Endothelial cell of umbilical vein (primary cell): ENCODE measurements around the gene NFKBIE. TPM values are rescaled to one million over a fixed set of nuclear protein-coding genes. Genes with fewer than 3 reads are reported as not detected.

Experiments used
- BruUV-seq: library from RNA; stranded (reverse); fragments of 400-500 nt; replicated peaks from 2 replicates; lab custom pipeline; 2021; lab: Mats Ljungman, UMichigan
- CTCF ChIA-PET: fragments of 300-600, 350-600 bp; sonication (Branson Sonifier 250); formaldehyde crosslinking; loops from one replicate; lab custom pipeline; 2021; ENCODE audit warnings: antibody characterized with exemption, inconsistent platforms; lab: Charles Lee
- POLR2A ChIA-PET: fragments of 300-600, 350-600 bp; sonication (Branson Sonifier 250); formaldehyde crosslinking; loops from one replicate; lab custom pipeline; 2021; ENCODE audit warnings: antibody characterized with exemption, inconsistent platforms; lab: Charles Lee
- DNase-seq: peaks from one replicate; pipeline ENCODE4 v3.0.0-alpha.2; 2011; ENCODE audit warnings: low read depth, low spot score
- FAIRE-seq: peaks from 2 replicates; lab custom pipeline; 2011; peaks lifted over from hg19 to GRCh38; lab: Jason Lieb, UNC
- H2AFZ ChIP-seq: 2 replicates; pipeline ENCODE4 v1.6.0; 2012; ENCODE audit warnings: low read depth, low read length, control low read depth, inconsistent platforms
- H3K27ac ChIP-seq: 2 replicates; pipeline ENCODE4 v1.5.1; 2011; ENCODE audit warnings: low read depth, mild to moderate bottlenecking, control low read depth, low read length, moderate library complexity; ENCODE audit not compliant: insufficient read depth
- H3K27me3 ChIP-seq, 2 experiments: 2 replicates each; pipeline versions ENCODE4 v1.6.0 to v1.6.1; 2011; ENCODE audit warnings: low read length in 2 of 2, mixed read lengths in 1 of 2; ENCODE audit not compliant: control insufficient read depth in 2 of 2, insufficient read depth in 2 of 2
- H3K36me3 ChIP-seq, 2 experiments: 2 replicates in 1 of 2; 3 replicates in 1 of 2; pipeline ENCODE4 v1.5.1; 2011; ENCODE audit warnings: low read length in 2 of 2, mild to moderate bottlenecking in 1 of 2, moderate library complexity in 1 of 2; ENCODE audit not compliant: control insufficient read depth in 2 of 2, insufficient read depth in 2 of 2; ENCODE audit errors: extremely low read depth in 1 of 2
- H3K4me1 ChIP-seq: 3 replicates; pipeline ENCODE4 v1.5.1; 2011; ENCODE audit warnings: mild to moderate bottlenecking, low read length; ENCODE audit not compliant: control insufficient read depth, insufficient read depth; ENCODE audit errors: extremely low read depth
- H3K4me2 ChIP-seq: 2 replicates; pipeline ENCODE4 v1.6.1; 2011; ENCODE audit warnings: low read length, control low read depth, mixed read lengths; ENCODE audit not compliant: insufficient read depth
- H3K4me3 ChIP-seq, 3 experiments: fragments of 200-600 bp in 1 of 3; sonication (generic), shearing (Covaris generic) in 1 of 3; replicated peaks in 1 of 3; 2 replicates each; pipeline ENCODE4 v1.5.1; 2011 to 2016; ENCODE audit warnings: control low read depth in 3 of 3, low read length in 3 of 3, mild to moderate bottlenecking in 2 of 3, inconsistent platforms in 1 of 3, low read depth in 1 of 3, moderate library complexity in 1 of 3; ENCODE audit not compliant: insufficient read depth in 1 of 3
- H3K79me2 ChIP-seq: 2 replicates; pipeline ENCODE4 v1.6.0; 2012; ENCODE audit warnings: low read length, inconsistent platforms; ENCODE audit not compliant: control insufficient read depth, insufficient read depth
- H3K9ac ChIP-seq: replicated peaks from 2 replicates; pipeline ENCODE3; 2011; ENCODE audit warnings: low read length, control low read depth; ENCODE audit not compliant: insufficient read depth; ENCODE audit errors: extremely low read depth
- H3K9me1 ChIP-seq: replicated peaks from 3 replicates; pipeline ENCODE4 v1.6.0; 2011; ENCODE audit warnings: mild to moderate bottlenecking, low read length; ENCODE audit not compliant: control insufficient read depth, insufficient read depth; ENCODE audit errors: extremely low read depth
- H3K9me3 ChIP-seq: replicated peaks from 2 replicates; pipeline ENCODE4 v1.5.1; 2012; ENCODE audit warnings: low read length, inconsistent platforms; ENCODE audit not compliant: control insufficient read depth, insufficient read depth
- H4K20me1 ChIP-seq: replicated peaks from 2 replicates; pipeline ENCODE3; 2011; ENCODE audit warnings: mild to moderate bottlenecking, low read length; ENCODE audit not compliant: control insufficient read depth, insufficient read depth; ENCODE audit errors: extremely low read depth
- EZH2 ChIP-seq: IDR thresholded peaks from 2 replicates; pipeline ENCODE4 v1.6.1; 2012; ENCODE audit warnings: borderline replicate concordance, low read depth, mild to moderate bottlenecking, moderate library complexity, low read length, inconsistent platforms; ENCODE audit not compliant: severe bottlenecking
- FOS ChIP-seq: IDR thresholded peaks from 2 replicates; pipeline ENCODE4 v1.6.1; 2011; ENCODE audit warnings: mild to moderate bottlenecking, low read length, moderate library complexity, borderline replicate concordance; ENCODE audit not compliant: insufficient read depth
- GATA2 ChIP-seq: IDR thresholded peaks from 2 replicates; pipeline ENCODE4 v1.7.0; 2011; ENCODE audit warnings: low read depth, mild to moderate bottlenecking, moderate library complexity, mixed read lengths, low read length; ENCODE audit not compliant: insufficient read length, insufficient read depth
- JUN ChIP-seq: IDR thresholded peaks from 2 replicates; pipeline ENCODE4 v1.6.1; 2011; ENCODE audit warnings: borderline replicate concordance, low read depth; ENCODE audit not compliant: insufficient read length, insufficient read depth
- MYC ChIP-seq: IDR thresholded peaks from one replicate; pipeline ENCODE4 v1.6.1; 2011; ENCODE audit warnings: mild to moderate bottlenecking, low read depth, low read length
- POLR2A ChIP-seq: IDR thresholded peaks from 2 replicates; pipeline ENCODE4 v1.6.1; 2012; ENCODE audit warnings: low read depth, mild to moderate bottlenecking, control low read depth, low read length
- POLR2AphosphoS5 ChIP-seq: IDR thresholded peaks from 2 replicates; pipeline ENCODE4 v1.6.1; 2012; ENCODE audit warnings: low read depth, mild to moderate bottlenecking, control low read depth, low read length, moderate library complexity; ENCODE audit not compliant: insufficient read depth
- dilution Hi-C: fragments of 300-500 bp; cut with MboI; formaldehyde crosslinking; loops from one replicate; pipeline ENCODE4 v1.15.0; 2019; ENCODE audit warnings: low sequenced_read_pairs; ENCODE audit not compliant: extremely low pct_ligation_motif_present
- intact Hi-C: fragments of 100-400 bp; cut with micrococcal nuclease; formaldehyde crosslinking; loops from one replicate; pipeline ENCODE4 v1.10.0; 2022
- polyA plus RNA-seq, 4 experiments: library from polyadenylated mRNA; depleted of rRNA in 3 of 4; stranded (reverse) in 3 of 4; unstranded in 1 of 4; fragments of >200 nt; gene quantifications; 2 replicates each; pipeline versions ENCODE4 v1.2.1 to v1.2.3, GENCODE V29; 2011 to 2012; ENCODE audit warnings: missing spikeins in 1 of 4
- total RNA-seq: library from RNA; stranded (reverse); gene quantifications from 2 replicates; pipeline ENCODE4 v1.2.3, GENCODE V29; 2021
- TF ChIP-seq, protein P1 (sequence below), 2 donors: IDR thresholded peaks; 1 replicate in 1 of 2; 2 replicates in 1 of 2; pipeline ENCODE4 v1.5.1; 2011; ENCODE audit warnings: low read length in 2 of 2, mild to moderate bottlenecking in 2 of 2, moderate library complexity in 2 of 2, control low read depth in 1 of 2, inconsistent platforms in 1 of 2, low read depth in 1 of 2; ENCODE audit not compliant: insufficient read depth in 1 of 2; ENCODE audit errors: extremely low read depth in 1 of 2
- TF ChIP-seq, protein P2 (sequence below): IDR thresholded peaks from 2 replicates; pipeline ENCODE4 v1.6.1; 2011; ENCODE audit not compliant: insufficient read depth, insufficient read length

NFKBIE gene
- total and polyA plus RNA-seq, 2 donors (not counting 3 experiments of a cell fraction or from before 2014, with no cell fraction given), result 19.0 to 22.6 TPM

DNA sequence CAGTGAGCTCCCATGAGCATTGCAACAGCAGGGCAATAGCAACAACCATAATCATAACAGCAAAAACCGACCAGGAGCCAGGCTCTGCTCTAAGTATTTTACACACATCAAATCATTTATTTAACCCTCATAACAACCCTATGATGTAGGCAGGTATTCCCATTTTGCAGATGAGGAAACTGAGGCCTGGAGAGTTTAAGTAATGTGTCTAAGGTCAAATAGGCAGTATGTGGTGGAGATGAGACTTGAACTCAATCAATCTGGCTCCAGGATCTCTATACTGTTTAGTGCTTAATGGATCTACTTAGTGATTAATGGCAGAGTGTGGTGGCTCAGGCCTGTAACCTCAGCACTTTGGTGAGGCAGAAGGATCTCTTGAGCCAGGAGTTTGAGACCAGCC lies 8.3 kb upstream of the NFKBIE start:
- ChIA-PET POLR2A (no interaction called here), CTCF (interaction anchor here (0.8 to 0.9 kb wide), 2 partner anchors 31 to 64 kb away, joined by 4 to 6 read pairs; no protein-coding TSS in a partner anchor)
- H3K9me1 ChIP-seq, result no peaks in the 10 kb centered on the region
- H3K36me3 ChIP-seq, result no peaks in the 10 kb centered on the region
- no peak overlapping the region for H3K9ac ChIP-seq
- H3K4me1 ChIP-seq, result peaks cover 9% of the 10 kb centered on the region
- DNase-seq, result no peak
- no peaks in the 10 kb centered on the region for H3K9me3 ChIP-seq
- dilution Hi-C loops, result no loop called here
- BruUV-seq, result no TSS peak
- H3K4me2 ChIP-seq, result no peak overlapping the region
- H3K4me3 ChIP-seq, result no peak overlapping the region
- FAIRE-seq, result no peak
- no peak overlapping the region for H3K27ac ChIP-seq
- H3K27me3 ChIP-seq, result peaks cover 34 to 59% of the 10 kb centered on the region in 2 experiments
- H2AFZ ChIP-seq, result no peak overlapping the region
- TF ChIP-seq GATA2, result no peak
- no peak for TF ChIP-seq POLR2AphosphoS5
- TF ChIP-seq, protein P1, sequence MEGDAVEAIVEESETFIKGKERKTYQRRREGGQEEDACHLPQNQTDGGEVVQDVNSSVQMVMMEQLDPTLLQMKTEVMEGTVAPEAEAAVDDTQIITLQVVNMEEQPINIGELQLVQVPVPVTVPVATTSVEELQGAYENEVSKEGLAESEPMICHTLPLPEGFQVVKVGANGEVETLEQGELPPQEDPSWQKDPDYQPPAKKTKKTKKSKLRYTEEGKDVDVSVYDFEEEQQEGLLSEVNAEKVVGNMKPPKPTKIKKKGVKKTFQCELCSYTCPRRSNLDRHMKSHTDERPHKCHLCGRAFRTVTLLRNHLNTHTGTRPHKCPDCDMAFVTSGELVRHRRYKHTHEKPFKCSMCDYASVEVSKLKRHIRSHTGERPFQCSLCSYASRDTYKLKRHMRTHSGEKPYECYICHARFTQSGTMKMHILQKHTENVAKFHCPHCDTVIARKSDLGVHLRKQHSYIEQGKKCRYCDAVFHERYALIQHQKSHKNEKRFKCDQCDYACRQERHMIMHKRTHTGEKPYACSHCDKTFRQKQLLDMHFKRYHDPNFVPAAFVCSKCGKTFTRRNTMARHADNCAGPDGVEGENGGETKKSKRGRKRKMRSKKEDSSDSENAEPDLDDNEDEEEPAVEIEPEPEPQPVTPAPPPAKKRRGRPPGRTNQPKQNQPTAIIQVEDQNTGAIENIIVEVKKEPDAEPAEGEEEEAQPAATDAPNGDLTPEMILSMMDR (IDR thresholded peaks at IDR 0.05; ENCODE audit: extremely low read depth in 1 of 2, insufficient read depth in 1 of 2, low read depth in 1 of 2, low read length in 2 of 2), result no peak
- no peak for TF ChIP-seq JUN
- no peak for TF ChIP-seq MYC
- no peak for TF ChIP-seq FOS
- TF ChIP-seq, protein P2, sequence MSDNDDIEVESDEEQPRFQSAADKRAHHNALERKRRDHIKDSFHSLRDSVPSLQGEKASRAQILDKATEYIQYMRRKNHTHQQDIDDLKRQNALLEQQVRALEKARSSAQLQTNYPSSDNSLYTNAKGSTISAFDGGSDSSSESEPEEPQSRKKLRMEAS, result no peak
- TF ChIP-seq POLR2A, result no peak
- TF ChIP-seq EZH2, result no peak
- H4K20me1 ChIP-seq, result no peaks in the 10 kb centered on the region
- intact Hi-C loops, result no loop called here
- H3K79me2 ChIP-seq, result no peaks in the 10 kb centered on the region
